GM23248 (cell line): Measurements from ENCODE around the gene DNAJC1.
"Not testable (repeated sequence)": the region's sequence is repeated elsewhere in the genome, so short reads cannot be mapped to it uniquely, and the experiment has no call there.

Source experiments
- EZH2 ChIP-seq: fragments of 200-600 bp; sonication (generic); IDR thresholded peaks from 2 replicates; pipeline ENCODE4 v1.6.1; 2018; ENCODE audit warnings: antibody characterized with exemption, mild to moderate bottlenecking; ENCODE audit not compliant: insufficient read depth, poor library complexity, severe bottlenecking
- EZH2phosphoT487 ChIP-seq: fragments of 200-600 bp; sonication (generic); IDR thresholded peaks from 2 replicates; pipeline ENCODE4 v1.6.1; 2018; ENCODE audit warnings: antibody characterized with exemption, moderate library complexity, mild to moderate bottlenecking, low read depth; ENCODE audit not compliant: insufficient read depth

DNA sequence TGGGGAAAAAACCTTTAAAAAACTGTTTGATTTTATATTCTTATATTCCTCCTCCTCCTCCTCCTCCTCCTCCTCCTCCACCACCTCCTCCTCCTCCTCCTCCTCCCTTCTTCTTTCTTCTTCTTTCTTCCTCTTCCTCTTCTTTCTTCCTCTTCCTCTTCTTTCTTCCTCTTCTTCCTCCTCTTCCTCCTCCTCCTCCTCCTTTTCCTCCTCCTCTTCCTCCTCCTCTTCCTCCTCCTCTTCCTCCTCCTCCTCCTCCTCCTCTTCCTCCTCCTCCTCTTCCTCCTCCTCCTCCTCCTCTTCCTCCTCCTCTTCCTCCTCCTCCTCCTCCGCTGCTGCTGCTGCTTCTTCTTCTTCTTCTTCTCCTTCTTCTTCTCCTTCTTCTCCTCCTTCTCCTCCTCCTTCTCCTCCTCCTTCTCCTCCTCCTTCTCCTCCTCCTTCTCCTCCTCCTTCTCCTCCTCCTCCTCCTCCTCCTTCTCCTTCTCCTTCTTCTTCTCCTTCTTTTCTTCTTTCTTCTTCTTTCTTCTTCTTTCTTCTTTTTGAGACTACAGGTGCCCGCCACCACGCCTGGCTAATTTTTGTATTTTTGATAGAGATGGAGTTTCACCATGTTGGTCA lies 286.0 kb downstream of the DNAJC1 start:
- TF ChIP-seq EZH2phosphoT487, EZH2: not testable (repeated sequence)
